GM21825 (cell line): ENCODE results near the gene FTO.

Experiments used
- ATAC-seq: cut with Tn5 transposase; IDR thresholded peaks from one replicate; pipeline ENCODE4 v1.9.1; 2021; ENCODE audit warnings: mild to moderate bottlenecking, moderate library complexity; ENCODE audit not compliant: unreplicated experiment

The FTO gene

DNA sequence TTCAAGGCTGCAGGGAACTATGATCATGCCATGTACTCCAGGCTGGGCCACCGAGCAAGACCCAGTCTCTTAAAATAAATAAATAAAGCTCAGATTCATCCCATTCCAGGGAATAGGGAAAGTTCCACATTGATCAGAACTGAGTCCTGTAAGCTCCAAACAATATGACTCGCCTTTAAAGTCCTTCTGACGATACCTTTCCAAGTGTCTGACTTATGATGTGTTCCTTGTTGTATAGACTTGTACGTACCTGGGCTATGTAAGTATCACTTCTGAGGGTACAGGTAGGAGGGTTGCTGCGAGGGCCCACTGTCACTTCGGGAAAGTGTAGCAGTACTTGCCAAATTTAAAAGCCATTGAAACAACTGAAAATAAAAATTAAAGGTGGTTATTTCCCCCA lies 329.8 kb downstream of the FTO start:
- ATAC-seq = no peak

DNA sequence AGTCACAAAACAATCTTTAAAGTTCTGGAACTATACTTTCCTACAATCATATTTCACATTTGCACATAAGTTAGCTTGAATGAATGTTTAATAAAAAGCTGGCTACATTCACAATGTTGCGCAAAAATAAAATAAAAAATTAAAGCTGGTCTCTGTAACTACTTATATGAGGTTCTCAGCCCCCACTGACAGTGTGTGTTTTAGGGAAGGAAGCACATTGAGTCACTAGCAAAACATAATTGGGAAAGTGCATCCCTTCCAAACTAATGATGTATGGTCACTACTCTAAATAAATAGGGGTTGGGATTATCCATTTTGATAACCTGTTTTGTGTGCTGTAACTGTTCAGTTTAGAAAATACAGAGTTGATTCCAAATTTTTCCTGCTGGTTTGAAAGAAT lies 330.7 kb downstream of the FTO start:
- no peak for ATAC-seq

DNA sequence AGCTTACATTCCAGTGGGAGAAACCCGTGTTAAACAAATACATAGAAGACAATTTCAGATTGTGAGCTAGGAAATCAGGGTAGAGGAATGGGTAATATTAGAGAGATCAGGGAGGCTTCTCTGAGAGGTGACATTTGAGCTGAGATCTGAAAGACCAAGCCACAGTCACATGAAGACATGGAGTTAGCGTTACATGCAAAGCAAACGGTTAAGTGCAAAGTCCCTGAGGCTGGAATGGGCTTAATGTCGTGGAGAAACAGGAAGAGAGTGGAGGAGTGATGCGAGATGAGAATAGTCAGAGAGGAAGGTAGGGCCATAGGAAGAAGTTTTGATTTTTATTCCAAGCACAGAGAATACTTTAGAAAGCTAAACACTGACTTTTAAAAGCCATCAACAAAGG lies 336.5 kb downstream of the FTO start:
- ATAC-seq = no peak

DNA sequence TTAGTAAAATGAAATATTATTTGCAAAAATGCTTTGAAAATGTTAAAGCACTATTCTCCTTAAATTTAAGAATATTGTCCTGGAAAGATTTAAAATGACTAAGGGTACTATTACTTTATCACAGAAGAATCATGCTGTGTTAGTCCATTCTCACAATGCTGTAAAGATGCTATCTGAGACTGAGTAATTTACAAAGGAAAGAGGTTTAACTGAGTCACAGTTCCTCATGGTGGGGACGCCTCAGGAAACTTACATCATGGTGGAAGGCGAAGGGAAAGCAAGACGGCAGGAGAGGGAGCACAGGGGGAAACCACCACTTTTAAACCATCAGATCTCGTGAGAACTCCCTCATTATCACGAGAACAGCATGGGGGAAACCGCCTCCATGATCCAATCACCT lies 337.0 kb downstream of the FTO start:
- ATAC-seq = no peak

DNA sequence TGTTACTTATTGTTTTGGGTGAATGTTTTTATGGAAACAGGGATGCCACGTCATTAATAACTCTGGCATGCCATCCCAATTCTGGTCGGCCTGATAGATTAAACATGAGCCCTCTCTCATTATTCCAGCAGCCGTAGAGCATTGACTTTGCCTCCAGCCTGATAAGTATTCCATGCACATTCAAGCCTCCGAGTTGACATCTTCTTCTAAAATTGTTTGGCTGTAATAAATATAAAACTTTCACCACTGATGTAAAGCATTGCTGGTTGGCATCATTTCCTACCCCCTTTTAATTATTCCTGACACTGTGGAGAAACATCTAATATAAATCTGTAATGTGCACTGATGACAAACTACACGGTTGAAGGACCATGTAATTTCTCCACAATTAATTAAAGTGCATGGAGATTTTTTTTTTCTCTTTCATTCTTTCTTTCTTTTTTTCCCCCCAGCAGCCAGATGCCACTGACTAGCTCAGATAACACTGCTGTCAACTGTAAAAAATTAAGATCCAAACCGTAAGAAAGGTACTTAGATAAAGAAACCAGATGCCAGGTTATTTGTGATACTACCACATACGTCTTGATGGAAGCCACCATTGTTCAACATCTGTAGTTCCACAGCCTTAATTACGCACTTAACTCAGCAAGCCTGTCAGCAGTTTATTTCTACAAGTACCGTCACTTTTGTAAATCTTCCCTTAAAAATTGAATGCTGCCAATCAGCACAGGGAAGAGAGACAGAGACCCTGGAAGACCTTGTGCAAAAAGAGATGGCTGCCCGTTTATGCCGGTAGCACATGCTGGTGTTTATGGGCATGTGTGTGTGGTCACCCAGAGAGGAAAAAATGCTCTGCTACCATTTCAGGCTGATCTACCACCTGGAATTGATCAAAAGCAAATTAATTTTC lies 344.9 kb downstream of the FTO start:
- ATAC-seq = no peak

DNA sequence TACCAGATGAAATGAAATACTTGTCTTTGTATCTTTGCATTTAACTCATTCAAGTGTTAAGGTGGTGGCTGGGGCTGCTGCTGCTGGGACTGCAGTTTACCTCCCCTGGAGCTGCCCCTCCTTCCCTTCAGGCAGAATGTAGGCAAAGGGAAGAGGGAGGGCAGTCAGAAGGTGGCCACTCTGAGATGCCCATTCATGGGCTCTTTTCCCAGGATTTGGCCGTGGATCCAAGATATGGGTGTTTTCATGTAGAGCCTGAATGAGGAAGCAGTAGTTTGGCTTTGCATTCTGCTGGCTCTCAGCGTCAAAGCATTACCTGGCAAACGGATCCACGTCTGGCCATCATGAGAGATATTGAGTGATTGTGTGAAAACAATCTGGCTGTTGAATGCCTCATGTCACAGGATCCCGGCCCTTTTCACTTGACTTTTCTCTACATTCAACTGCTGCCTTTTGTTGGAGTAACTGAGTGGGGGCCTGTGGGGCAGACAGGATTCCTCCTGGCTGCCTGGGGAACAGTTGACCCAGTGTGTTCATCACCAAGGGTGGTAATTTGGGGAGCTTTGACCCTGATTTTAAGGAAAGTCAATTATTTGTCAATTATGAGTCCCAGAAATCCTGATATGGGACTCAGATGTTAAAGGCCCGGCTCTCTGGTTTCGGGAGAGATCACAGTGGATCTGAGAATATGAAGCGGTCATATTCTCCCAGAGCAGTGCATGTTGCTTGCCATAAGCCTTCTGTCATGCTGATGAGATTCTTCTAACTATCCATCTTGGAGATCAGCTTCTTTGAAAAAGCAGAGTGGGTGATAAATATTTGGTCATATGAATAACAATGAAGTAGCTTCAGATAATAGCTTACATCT lies 345.9 kb downstream of the FTO start:
- no peak for ATAC-seq

DNA sequence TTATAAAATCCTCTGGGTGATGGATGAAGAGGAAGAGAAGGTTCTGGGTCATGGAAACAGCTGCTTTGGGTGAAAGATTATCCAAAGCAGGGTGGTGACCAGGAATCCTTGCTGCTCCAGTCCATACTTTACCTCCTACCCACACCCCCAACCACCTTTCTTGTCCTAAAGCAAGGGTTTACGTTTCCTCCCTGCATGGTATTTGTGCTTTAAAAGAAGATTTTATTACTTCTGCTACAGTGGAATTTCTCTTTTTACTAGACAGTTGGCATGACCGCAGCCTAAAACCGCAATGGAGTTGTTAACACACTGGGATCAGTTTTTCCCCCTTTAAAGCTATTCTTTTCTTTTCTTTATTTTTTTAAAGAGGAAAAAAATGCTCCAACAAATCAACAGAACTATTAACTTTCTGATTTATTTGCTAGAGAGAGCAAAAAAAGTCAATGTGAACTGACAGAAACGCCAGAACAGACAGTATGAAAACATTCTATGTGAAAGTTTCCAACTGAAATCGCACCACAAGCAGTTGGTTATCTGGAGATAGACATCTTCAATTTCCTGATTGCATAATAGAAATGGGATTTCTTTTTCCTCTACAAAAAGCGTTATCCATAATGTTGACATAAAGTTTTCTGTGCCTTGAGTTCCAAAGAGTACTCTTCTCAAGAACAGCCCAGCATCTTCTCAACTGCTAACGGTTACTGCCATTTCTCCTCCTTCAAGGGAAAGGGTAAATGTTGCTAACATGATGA lies 346.7 kb downstream of the FTO start:
- ATAC-seq = no peak

DNA sequence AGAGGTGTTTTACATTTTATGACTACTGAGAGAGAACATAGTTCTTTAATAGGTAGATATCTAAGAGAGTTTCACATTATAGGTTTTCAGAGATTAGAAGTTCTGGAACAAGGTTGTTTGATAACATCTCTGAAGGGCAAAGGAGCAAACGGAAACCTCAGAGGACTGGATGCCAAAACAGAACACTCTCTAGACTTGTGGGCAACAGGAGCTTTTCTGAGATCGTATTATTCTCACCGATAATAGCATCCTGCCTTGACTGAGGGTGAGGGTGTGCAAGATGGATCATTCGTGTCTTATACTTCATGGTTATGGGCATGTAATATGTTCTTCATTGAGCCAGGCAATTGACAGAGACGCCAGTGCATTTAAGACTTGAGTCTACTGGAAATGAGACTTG lies 347.9 kb downstream of the FTO start:
- no peak for ATAC-seq

DNA sequence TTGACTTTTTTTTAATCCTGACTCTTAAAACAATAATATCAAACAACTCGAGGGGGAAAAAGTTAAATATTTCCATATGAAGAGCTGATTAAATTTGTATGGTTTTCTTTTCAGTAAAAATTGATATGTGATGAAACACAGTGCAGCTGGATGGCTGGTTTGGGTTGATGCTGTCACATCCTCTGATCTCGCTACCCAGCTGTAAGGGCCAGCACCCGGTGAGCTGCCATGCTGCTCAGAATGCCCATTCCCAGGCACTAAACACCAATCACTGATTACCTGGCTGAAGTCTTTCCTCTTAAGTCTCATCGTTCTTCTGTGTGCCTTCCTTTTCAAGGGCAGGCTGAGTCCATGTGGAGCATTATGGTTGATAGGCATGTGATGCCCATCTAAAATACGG lies 348.3 kb downstream of the FTO start:
- no peak for ATAC-seq

DNA sequence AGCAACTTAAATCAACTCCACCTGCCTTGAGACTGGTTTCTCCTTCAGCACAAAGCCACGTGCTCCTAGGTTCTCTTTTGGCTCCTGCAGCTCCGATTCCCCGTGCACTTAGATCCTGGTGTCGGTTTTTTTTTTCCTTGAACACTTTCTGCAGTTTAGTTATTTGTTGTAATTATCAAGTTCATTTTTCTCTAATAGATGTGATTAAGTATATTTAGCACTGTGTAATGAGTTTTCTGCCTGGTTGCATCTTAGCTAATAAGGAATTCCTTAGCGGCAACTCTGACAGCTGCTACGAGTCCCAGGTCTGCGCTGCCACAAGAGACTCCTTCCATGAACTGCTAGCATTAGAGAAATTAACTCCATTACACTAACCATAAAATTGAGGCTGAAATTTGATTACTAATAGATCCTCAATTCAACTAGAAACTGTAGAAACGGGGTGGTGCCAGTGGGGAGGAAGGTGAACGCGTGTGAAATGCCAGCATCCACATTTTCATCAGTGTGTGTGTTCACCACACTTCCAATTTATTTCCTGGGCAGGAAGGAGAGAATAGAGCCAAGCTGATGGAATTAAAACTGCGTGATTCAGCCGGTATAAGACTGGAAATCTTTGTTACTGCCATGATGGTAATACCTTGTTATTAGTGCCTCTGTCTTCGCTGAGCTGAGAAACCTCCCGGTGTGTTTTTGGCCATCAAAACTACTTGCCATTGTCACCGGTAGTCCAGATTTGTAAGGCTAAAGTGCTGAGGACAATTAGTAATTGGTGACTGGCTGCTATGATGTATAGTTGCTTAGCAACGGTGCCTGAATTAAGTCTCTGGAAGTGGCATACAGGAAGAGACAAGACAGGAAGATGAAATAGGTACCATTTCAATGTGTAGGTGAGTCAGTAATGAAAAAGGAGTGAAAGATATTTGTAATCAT lies 350.2 kb downstream of the FTO start:
- ATAC-seq = no peak

DNA sequence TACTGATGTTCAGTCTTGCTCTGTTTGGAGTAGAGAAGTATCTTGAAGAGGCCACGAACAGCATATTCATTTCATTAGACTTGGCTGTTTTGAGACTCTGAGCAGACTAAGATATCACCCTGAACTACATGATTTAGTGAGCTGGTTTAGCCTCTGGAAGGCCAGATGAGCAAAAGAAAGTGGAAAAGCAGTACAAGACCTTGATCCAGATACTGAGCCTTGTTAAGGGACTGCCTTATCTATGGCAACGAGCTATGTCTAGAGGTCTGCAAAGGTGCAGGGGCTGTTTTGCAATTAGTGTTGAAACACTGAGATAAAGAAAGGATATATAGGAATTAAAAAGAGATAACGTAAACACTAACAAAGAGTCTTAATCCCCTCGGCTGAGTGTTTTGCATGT lies 351.2 kb downstream of the FTO start:
- ATAC-seq = no peak

DNA sequence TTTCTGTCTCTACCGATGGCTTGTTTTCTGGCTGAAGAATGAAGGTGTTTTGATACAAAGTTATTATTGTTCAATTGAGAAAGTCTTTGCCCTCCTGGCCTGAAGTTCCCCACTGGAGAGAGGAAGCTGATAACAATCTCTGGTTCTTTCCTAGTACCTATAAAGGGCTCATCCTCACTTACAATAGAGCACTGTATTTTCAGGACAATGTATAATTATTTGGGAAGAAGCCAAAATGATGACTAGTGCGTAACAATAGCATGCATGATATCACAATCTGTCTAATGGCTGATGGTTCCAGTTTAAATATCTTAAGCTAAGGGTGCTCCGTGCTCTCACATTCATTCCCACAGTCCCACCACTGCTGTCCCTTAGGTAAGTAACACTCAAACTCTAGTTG lies 351.9 kb downstream of the FTO start:
- no peak for ATAC-seq

DNA sequence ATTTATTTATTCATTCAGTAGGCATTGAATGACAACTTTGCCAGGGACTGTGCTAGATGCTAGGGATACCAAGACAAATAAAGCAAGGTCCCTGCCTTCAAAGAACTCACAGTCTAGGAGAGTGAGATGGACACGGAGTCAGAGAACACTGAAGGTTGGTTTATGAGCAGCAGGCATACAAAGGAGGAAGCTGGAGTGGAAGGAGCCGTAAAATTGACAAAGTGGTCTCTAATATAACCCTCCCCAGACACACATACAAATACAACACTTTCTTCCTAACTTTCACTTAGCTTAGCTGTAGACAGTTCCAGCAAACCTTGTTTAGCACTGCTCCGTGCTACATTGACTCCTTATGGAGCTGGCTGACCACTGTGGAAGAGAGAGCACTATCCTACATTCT lies 353.0 kb downstream of the FTO start:
- ATAC-seq = no peak

DNA sequence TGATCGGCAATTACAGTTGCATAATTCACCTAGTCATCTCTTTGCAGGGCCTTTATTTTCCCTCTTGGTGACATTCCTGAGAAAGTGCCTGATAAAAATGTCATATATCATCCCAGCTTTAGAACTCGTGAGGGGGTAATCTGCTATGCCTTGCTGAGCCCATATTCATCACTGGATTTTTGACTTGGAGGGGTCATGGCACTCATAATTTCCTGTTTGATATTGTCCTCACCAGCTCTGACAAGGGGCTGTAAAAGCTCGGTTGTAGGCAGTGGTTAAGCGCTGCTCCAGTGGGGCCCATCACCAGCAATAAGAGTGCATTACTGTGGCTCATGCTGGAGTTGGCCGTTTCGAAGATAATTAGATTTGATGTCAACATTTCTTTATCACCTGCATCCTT lies 355.4 kb downstream of the FTO start:
- no peak for ATAC-seq

DNA sequence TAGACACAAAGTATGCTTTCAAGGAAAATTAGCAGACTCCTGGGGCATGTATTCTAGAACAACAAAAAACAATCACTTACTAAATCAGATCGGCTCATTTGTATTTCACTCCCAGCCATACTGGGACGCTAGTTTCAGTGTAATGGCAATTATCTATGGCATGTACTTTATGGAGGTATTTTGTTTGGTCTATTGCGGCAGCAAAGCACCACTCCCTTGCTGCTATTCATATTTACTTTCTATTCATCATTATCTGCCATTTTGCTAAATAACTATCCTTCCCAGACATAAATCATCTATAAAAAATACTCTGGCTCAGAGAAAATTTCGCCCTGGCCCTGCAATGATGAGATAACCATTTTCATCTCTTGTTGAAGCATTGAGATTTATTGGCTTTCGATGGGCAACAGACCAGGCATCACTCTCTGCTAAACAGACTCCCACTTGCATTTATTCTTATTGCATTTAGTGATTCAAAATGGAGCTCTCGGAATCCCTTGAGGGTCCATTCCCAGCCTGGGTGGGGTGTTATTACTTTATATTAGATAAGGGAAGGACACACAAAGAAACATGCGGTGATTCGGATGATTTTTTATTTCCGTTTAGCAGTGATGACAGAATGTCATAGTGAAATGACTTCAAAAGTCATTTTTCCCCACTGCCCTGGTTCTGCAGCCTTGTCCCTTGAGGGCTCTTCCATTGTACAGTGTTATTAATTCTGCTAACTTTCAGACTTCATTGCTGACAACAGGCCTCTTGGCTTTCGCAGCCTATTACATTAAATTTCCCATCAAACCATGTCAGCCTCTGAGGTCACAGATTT lies 356.9 kb downstream of the FTO start:
- ATAC-seq = no peak

DNA sequence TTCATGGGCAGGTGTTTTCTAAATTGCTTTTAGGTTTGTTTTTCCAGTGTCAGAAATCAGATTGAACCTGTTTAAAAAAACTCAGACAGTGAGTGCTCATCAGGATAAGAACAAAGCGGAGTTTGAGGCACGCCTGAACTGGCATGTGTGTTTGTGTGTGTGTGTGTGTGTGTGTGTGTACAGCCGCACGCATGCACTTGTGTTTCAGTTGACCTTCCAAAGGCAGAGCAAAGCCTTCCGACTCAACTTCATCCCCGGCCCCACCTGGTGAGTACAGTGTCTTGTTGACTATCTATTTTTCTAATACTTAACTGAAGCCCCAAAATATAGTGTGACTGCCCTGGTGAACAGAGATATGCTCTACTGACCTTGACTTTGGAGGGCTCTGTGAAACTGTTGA lies 357.5 kb downstream of the FTO start:
- ATAC-seq = no peak

DNA sequence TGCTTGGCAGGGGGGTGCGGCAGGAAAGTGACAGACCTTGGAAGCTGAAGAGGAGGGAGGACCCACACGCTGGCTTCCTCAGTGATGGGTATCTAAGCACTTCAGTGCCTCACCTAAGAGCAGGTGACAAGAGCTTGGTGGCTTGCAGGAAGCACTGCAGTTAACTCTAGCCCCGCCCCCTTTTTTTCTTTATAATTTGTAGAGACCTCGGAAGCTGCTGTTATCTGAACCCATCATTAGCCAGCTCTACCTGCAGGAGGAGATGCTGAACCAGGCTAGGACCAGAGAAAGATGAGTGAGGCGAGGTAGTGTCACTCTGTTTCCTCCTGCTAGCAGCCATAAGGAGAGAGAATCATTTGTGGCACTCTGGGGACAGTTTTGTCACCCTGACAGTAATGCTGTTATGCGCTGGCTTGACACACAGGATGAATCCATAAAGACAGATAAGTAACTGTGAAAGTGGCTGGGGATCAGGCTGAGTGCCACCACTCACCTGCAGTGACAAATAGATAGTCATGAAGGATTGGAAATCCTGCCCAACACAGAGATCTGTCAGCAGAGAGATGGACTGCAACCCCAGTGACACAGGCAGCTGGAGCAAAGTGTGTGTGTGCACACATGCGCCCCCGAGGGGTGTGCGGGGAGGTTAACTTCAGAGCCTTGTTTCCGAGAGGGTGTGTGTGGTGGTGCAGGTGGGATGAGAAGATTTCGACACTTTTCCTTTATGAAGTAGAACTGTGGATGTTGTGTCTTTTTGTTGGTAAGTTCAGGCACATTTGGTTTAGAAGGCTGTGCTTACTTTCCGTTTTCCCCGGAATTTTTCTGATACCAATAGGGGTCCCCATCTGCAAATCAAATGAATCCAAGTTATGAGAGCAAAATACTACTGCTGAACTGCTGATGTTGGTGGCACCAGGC lies 358.7 kb downstream of the FTO start:
- no peak for ATAC-seq

DNA sequence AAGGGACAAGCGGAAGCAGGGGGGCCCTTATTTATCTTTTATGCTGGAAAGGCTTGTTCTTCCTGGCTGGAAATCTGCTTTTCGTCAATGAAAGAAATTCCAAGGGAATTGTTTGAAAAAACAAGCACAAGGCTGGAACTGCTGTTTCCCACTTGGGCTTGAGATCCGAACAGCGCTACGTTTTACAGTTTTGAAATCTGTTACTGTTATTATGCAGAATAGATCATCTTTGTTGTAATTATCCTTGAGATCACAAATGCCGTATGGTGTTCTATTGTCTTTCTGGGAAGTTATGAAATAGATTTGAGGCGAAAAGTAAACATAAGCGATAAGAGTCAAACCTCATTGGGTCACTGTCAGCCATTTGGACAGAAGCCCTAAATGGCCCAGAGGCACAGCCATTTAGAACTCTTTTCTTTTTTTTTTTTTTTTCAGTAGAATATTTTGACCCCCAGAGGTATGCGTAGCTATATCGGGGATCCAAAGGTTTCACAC lies 359.4 kb downstream of the FTO start:
- no peak for ATAC-seq
